K562 (cell line): Measurements from ENCODE around the gene HIRIP3.

Source experiments
- EZH2 ChIP-seq: IDR thresholded peaks from 2 replicates; pipeline ENCODE4 v1.6.1; 2012; ENCODE audit warnings: low read depth, mild to moderate bottlenecking, inconsistent platforms, low read length, borderline replicate concordance
- MYC ChIP-seq, 2 experiments: fragments of 250-450 bp in 1 of 2; sonication (Bioruptor Pico) in 1 of 2; IDR thresholded peaks; 2 replicates each; pipeline versions ENCODE4 v1.5.1 to v1.6.1; 2012 to 2021; ENCODE audit warnings: low read depth in 2 of 2, borderline replicate concordance in 1 of 2, improper control_type of control experiment in 1 of 2, low read length in 1 of 2, mild to moderate bottlenecking in 1 of 2, moderate library complexity in 1 of 2
- NFE2 ChIP-seq: IDR thresholded peaks from 2 replicates; pipeline ENCODE4 v1.6.1; 2014; ENCODE audit warnings: antibody characterized with exemption, low read depth
- POLR2A ChIP-seq: fragments of 450-650 bp; conservative IDR thresholded peaks from 2 replicates; pipeline ENCODE4 v1.6.1; 2016
- TAF1 ChIP-seq: IDR thresholded peaks from 2 replicates; pipeline ENCODE4 v1.6.1; 2011; ENCODE audit warnings: mild to moderate bottlenecking, low read length, moderate library complexity; ENCODE audit not compliant: insufficient read depth, control insufficient read depth, severe bottlenecking; ENCODE audit errors: extremely low read depth
- ZFP1 ChIP-seq: fragments of 450-650 bp; formaldehyde crosslinking; IDR thresholded peaks from 2 replicates; pipeline ENCODE4 v1.4.0; 2020; ENCODE audit warnings: mild to moderate bottlenecking, mixed read lengths
- ZFX ChIP-seq: sonication (generic); formaldehyde crosslinking; IDR thresholded peaks from 2 replicates; pipeline ENCODE4 v1.8.0; 2022; ENCODE audit warnings: mild to moderate bottlenecking, missing genetic modification reagents, moderate library complexity
- TF ChIP-seq, protein P1 (sequence below), 3 experiments: IDR thresholded peaks in 2 of 3; conservative IDR thresholded peaks in 1 of 3; 2 replicates each; pipeline ENCODE4 v1.5.1; 2011 to 2012; ENCODE audit warnings: low read length in 3 of 3, mild to moderate bottlenecking in 3 of 3, control low read depth in 2 of 3, improper control_type of control experiment in 1 of 3, inconsistent platforms in 1 of 3, low read depth in 1 of 3, mixed read lengths in 1 of 3, moderate library complexity in 1 of 3; ENCODE audit not compliant: insufficient read depth in 2 of 3
- TF ChIP-seq, protein P2 (sequence below): fragments of 450-650 bp; formaldehyde crosslinking; IDR thresholded peaks from 2 replicates; pipeline ENCODE4 v1.4.0; 2020; ENCODE audit warnings: mild to moderate bottlenecking, mixed read lengths
- TF ChIP-seq, protein P3 (sequence below): sonication (generic); formaldehyde crosslinking; IDR thresholded peaks from 2 replicates; pipeline ENCODE4 v1.8.0; 2022; ENCODE audit warnings: mild to moderate bottlenecking, missing genetic modification reagents

DNA sequence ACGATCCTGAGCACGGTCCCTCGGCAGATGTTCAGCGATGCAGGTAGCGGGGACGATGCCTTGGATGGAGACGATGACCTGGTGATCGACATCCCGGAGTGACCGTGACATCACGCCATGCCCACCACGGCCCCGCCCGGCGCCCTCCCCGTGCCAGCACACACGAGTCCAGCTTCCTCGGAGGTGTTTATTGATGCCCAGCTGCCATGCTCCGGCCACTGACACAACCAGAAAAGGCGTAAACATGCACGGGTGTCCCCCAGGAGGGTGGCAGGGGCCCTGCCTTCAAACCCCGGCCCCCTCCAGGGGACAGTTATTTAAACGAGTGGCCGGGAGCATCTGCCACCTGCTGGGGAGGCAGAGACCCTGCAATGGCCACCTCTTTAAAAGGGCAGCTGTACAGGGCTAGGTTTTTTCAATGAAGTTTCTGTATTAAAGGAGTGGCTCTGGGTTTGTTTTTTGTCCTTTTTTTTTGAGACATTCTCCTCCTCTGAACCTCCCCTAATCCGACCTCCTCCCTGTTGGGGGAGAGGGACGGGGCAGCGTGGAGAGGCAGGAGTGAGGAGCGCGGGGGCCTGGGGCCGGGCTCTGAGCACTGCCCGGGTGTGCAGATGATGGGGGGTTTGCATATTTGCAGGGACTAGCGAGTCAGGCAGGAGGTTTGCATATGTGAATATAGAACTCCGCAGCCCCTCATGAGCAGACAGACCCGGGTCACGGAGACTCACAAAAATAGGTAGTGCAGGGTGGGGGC, 10.1 kb upstream of the HIRIP3 start:
- TF ChIP-seq ZFP1 (CRISPR knock-in tag): no peak
- TF ChIP-seq MYC (IDR thresholded peaks at IDR 0.05; ENCODE audit: low read depth, low read length): no peak
- no peak for TF ChIP-seq MYC (CRISPR knock-in tag; IDR thresholded peaks at IDR 0.05; ENCODE audit: borderline replicate concordance, low read depth)
- TF ChIP-seq, protein P1, sequence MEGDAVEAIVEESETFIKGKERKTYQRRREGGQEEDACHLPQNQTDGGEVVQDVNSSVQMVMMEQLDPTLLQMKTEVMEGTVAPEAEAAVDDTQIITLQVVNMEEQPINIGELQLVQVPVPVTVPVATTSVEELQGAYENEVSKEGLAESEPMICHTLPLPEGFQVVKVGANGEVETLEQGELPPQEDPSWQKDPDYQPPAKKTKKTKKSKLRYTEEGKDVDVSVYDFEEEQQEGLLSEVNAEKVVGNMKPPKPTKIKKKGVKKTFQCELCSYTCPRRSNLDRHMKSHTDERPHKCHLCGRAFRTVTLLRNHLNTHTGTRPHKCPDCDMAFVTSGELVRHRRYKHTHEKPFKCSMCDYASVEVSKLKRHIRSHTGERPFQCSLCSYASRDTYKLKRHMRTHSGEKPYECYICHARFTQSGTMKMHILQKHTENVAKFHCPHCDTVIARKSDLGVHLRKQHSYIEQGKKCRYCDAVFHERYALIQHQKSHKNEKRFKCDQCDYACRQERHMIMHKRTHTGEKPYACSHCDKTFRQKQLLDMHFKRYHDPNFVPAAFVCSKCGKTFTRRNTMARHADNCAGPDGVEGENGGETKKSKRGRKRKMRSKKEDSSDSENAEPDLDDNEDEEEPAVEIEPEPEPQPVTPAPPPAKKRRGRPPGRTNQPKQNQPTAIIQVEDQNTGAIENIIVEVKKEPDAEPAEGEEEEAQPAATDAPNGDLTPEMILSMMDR (IDR thresholded peaks at IDR 0.05 in 2 of 3, conservative IDR thresholded peaks at IDR 0.05 in 1 of 3; ENCODE audit: insufficient read depth in 2 of 3, low read depth in 1 of 3, low read length in 3 of 3): peak; percentile 88
- no peak for TF ChIP-seq POLR2A
- TF ChIP-seq TAF1: no peak
- TF ChIP-seq NFE2: no peak
- TF ChIP-seq ZFX (CRISPR knock-in tag): no peak
- no peak for TF ChIP-seq EZH2
- TF ChIP-seq, protein P2, sequence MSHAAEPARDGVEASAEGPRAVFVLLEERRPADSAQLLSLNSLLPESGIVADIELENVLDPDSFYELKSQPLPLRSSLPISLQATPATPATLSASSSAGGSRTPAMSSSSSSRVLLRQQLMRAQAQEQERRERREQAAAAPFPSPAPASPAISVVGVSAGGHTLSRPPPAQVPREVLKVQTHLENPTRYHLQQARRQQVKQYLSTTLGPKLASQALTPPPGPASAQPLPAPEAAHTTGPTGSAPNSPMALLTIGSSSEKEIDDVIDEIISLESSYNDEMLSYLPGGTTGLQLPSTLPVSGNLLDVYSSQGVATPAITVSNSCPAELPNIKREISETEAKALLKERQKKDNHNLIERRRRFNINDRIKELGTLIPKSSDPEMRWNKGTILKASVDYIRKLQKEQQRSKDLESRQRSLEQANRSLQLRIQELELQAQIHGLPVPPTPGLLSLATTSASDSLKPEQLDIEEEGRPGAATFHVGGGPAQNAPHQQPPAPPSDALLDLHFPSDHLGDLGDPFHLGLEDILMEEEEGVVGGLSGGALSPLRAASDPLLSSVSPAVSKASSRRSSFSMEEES (CRISPR knock-in tag): no peak
- TF ChIP-seq, protein P3, sequence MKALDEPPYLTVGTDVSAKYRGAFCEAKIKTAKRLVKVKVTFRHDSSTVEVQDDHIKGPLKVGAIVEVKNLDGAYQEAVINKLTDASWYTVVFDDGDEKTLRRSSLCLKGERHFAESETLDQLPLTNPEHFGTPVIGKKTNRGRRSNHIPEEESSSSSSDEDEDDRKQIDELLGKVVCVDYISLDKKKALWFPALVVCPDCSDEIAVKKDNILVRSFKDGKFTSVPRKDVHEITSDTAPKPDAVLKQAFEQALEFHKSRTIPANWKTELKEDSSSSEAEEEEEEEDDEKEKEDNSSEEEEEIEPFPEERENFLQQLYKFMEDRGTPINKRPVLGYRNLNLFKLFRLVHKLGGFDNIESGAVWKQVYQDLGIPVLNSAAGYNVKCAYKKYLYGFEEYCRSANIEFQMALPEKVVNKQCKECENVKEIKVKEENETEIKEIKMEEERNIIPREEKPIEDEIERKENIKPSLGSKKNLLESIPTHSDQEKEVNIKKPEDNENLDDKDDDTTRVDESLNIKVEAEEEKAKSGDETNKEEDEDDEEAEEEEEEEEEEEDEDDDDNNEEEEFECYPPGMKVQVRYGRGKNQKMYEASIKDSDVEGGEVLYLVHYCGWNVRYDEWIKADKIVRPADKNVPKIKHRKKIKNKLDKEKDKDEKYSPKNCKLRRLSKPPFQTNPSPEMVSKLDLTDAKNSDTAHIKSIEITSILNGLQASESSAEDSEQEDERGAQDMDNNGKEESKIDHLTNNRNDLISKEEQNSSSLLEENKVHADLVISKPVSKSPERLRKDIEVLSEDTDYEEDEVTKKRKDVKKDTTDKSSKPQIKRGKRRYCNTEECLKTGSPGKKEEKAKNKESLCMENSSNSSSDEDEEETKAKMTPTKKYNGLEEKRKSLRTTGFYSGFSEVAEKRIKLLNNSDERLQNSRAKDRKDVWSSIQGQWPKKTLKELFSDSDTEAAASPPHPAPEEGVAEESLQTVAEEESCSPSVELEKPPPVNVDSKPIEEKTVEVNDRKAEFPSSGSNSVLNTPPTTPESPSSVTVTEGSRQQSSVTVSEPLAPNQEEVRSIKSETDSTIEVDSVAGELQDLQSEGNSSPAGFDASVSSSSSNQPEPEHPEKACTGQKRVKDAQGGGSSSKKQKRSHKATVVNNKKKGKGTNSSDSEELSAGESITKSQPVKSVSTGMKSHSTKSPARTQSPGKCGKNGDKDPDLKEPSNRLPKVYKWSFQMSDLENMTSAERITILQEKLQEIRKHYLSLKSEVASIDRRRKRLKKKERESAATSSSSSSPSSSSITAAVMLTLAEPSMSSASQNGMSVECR (CRISPR knock-in tag): no peak
